ENCODE measurements around the gene NEU3.

The NEU3 gene

GRCh38 chr11:74988541-74989259 lies at the start of gene NEU3:
NEU3 (plus strand) TSS chr11:74988933; CDS start chr11:74989061, 128 bp downstream.
- Histone ChIP-seq H3K27me3 (ENCODE audit: control insufficient read depth in 2 of 2, insufficient read depth in 2 of 2, low read length in 2 of 2) (no peaks in the 10 kb centered on the region), H3K4me3 (ENCODE audit: low read length in 2 of 2) (peak within 1 kb of the TSS; percentile 86 to 88)

GRCh38 chr11:74941492-74941891 lies 47.2 kb upstream of the NEU3 start:
- Histone ChIP-seq H3K36me3 (ENCODE audit: control insufficient read depth in 2 of 2, insufficient read depth in 2 of 2, low read length in 2 of 2) (peaks cover 13 to 22% of the 10 kb centered on the region in 2 donors), H3K9me3 (ENCODE audit: control insufficient read depth in 2 of 2, low read length in 2 of 2) (no peaks in the 10 kb centered on the region), H3K27ac (ENCODE audit: low read depth in 2 of 2, low read length in 2 of 2) (no peak overlapping the region)

More at GRCh38 chr11:74988541-74989259, at the start of gene NEU3:
- H3K9ac ChIP-seq (ENCODE audit: low read depth in 1 of 2, low read length in 2 of 2) = peak within 1 kb of the TSS; percentile 75 to 77
- H3K4me1 ChIP-seq (ENCODE audit: control insufficient read depth in 2 of 2, insufficient read depth in 2 of 2, low read length in 2 of 2) = peaks cover 0 to 6% of the 10 kb centered on the region in 2 donors
- H3K36me3 ChIP-seq (ENCODE audit: control insufficient read depth in 2 of 2, insufficient read depth in 2 of 2, low read length in 2 of 2) = no peaks in the 10 kb centered on the region
- H3K27ac ChIP-seq (ENCODE audit: low read depth in 2 of 2, low read length in 2 of 2) = peak within 1 kb of the TSS; percentile 55 to 71
- H3K9me3 ChIP-seq (ENCODE audit: control insufficient read depth in 2 of 2, low read length in 2 of 2) = no peaks in the 10 kb centered on the region

GRCh38 chr11:74942073-74942759 lies 46.5 kb upstream of the NEU3 start:
- no peak overlapping the region for H3K4me3 ChIP-seq (ENCODE audit: low read length in 2 of 2)
- no peak overlapping the region for H3K9ac ChIP-seq (ENCODE audit: low read depth in 1 of 2, low read length in 2 of 2)
- H3K4me1 ChIP-seq (ENCODE audit: control insufficient read depth in 2 of 2, insufficient read depth in 2 of 2, low read length in 2 of 2) = no peaks in the 10 kb centered on the region
- no peaks in the 10 kb centered on the region for H3K27me3 ChIP-seq (ENCODE audit: control insufficient read depth in 2 of 2, insufficient read depth in 2 of 2, low read length in 2 of 2)
- H3K9me3 ChIP-seq (ENCODE audit: control insufficient read depth in 2 of 2, low read length in 2 of 2) = no peaks in the 10 kb centered on the region
- no peak overlapping the region for H3K27ac ChIP-seq (ENCODE audit: low read depth in 2 of 2, low read length in 2 of 2)
- peaks cover 11 to 16% of the 10 kb centered on the region in 2 donors for H3K36me3 ChIP-seq (ENCODE audit: control insufficient read depth in 2 of 2, insufficient read depth in 2 of 2, low read length in 2 of 2)

More at GRCh38 chr11:74941492-74941891, 47.2 kb upstream of the NEU3 start:
- Histone ChIP-seq H3K27me3 (ENCODE audit: control insufficient read depth in 2 of 2, insufficient read depth in 2 of 2, low read length in 2 of 2) (no peaks in the 10 kb centered on the region), H3K4me3 (ENCODE audit: low read length in 2 of 2) (no peak overlapping the region), H3K9ac (ENCODE audit: low read depth in 1 of 2, low read length in 2 of 2) (no peak overlapping the region), H3K4me1 (ENCODE audit: control insufficient read depth in 2 of 2, insufficient read depth in 2 of 2, low read length in 2 of 2) (no peaks in the 10 kb centered on the region)

GRCh38 chr11:74948546-74948897 lies 40.2 kb upstream of the NEU3 start:
- Histone ChIP-seq H3K4me1 (ENCODE audit: control insufficient read depth in 2 of 2, insufficient read depth in 2 of 2, low read length in 2 of 2) (peaks cover 12 to 21% of the 10 kb centered on the region in 2 donors), H3K36me3 (ENCODE audit: control insufficient read depth in 2 of 2, insufficient read depth in 2 of 2, low read length in 2 of 2) (peaks cover 0 to 6% of the 10 kb centered on the region in 2 donors)

GRCh38 chr11:74948898-74949752 lies 39.6 kb upstream of the NEU3 start, which contains the start of the genes SPCS2 and XRRA1:
SPCS2 (plus strand) TSS chr11:74949266; CDS start chr11:74949286, 20 bp downstream.
XRRA1 (minus strand) TSS chr11:74949091; CDS start chr11:74940878, 8,213 bp downstream.
- Histone ChIP-seq H3K4me1 (ENCODE audit: control insufficient read depth in 2 of 2, insufficient read depth in 2 of 2, low read length in 2 of 2) (peaks cover 12 to 21% of the 10 kb centered on the region in 2 donors), H3K4me3 (ENCODE audit: low read length in 2 of 2) (peak within 1 kb of the TSS; percentile 98 to 99)

More at GRCh38 chr11:74948546-74948897, 40.2 kb upstream of the NEU3 start:
- no peaks in the 10 kb centered on the region for H3K27me3 ChIP-seq (ENCODE audit: control insufficient read depth in 2 of 2, insufficient read depth in 2 of 2, low read length in 2 of 2)
- H3K4me3 ChIP-seq (ENCODE audit: low read length in 2 of 2) = peak overlapping the region; percentile 98 to 99
- no peaks in the 10 kb centered on the region for H3K9me3 ChIP-seq (ENCODE audit: control insufficient read depth in 2 of 2, low read length in 2 of 2)
- peak overlapping the region; percentile 58 to 82 for H3K27ac ChIP-seq (ENCODE audit: low read depth in 2 of 2, low read length in 2 of 2)
- H3K9ac ChIP-seq (ENCODE audit: low read depth in 1 of 2, low read length in 2 of 2) = peak overlapping the region; percentile 78 to 91

GRCh38 chr11:74949753-74950137 lies 39.0 kb upstream of the NEU3 start:
- peaks cover 0 to 3% of the 10 kb centered on the region in 2 donors for H3K36me3 ChIP-seq (ENCODE audit: control insufficient read depth in 2 of 2, insufficient read depth in 2 of 2, low read length in 2 of 2)
- peaks cover 12 to 21% of the 10 kb centered on the region in 2 donors for H3K4me1 ChIP-seq (ENCODE audit: control insufficient read depth in 2 of 2, insufficient read depth in 2 of 2, low read length in 2 of 2)
- H3K27me3 ChIP-seq (ENCODE audit: control insufficient read depth in 2 of 2, insufficient read depth in 2 of 2, low read length in 2 of 2) = no peaks in the 10 kb centered on the region
- peak overlapping the region; percentile 91 to 98 for H3K9ac ChIP-seq (ENCODE audit: low read depth in 1 of 2, low read length in 2 of 2)
- peak overlapping the region; percentile 98 to 99 for H3K4me3 ChIP-seq (ENCODE audit: low read length in 2 of 2)
- H3K27ac ChIP-seq (ENCODE audit: low read depth in 2 of 2, low read length in 2 of 2) = peak overlapping the region; percentile 58 to 82
- no peaks in the 10 kb centered on the region for H3K9me3 ChIP-seq (ENCODE audit: control insufficient read depth in 2 of 2, low read length in 2 of 2)

More at GRCh38 chr11:74948898-74949752, 39.6 kb upstream of the NEU3 start, which contains the start of the genes SPCS2 and XRRA1:
- Histone ChIP-seq H3K27ac (ENCODE audit: low read depth in 2 of 2, low read length in 2 of 2) (peak within 1 kb of the TSS; percentile 58 to 82), H3K27me3 (ENCODE audit: control insufficient read depth in 2 of 2, insufficient read depth in 2 of 2, low read length in 2 of 2) (no peaks in the 10 kb centered on the region), H3K36me3 (ENCODE audit: control insufficient read depth in 2 of 2, insufficient read depth in 2 of 2, low read length in 2 of 2) (peaks cover under 1 to 3% of the 10 kb centered on the region in 2 donors), H3K9ac (ENCODE audit: low read depth in 1 of 2, low read length in 2 of 2) (peak within 1 kb of the TSS; percentile 91 to 98), H3K9me3 (ENCODE audit: control insufficient read depth in 2 of 2, low read length in 2 of 2) (no peaks in the 10 kb centered on the region)

GRCh38 chr11:74950374-74950969 lies 38.3 kb upstream of the NEU3 start:
- H3K9me3 ChIP-seq (ENCODE audit: control insufficient read depth in 2 of 2, low read length in 2 of 2) = no peaks in the 10 kb centered on the region
- peak overlapping the region; percentile 15 to 98 for H3K9ac ChIP-seq (ENCODE audit: low read depth in 1 of 2, low read length in 2 of 2)
- no peaks in the 10 kb centered on the region for H3K27me3 ChIP-seq (ENCODE audit: control insufficient read depth in 2 of 2, insufficient read depth in 2 of 2, low read length in 2 of 2)
- peaks cover 0 to 3% of the 10 kb centered on the region in 2 donors for H3K36me3 ChIP-seq (ENCODE audit: control insufficient read depth in 2 of 2, insufficient read depth in 2 of 2, low read length in 2 of 2)
- peak overlapping the region; percentile 98 to 99 for H3K4me3 ChIP-seq (ENCODE audit: low read length in 2 of 2)
- peaks cover 12 to 21% of the 10 kb centered on the region in 2 donors for H3K4me1 ChIP-seq (ENCODE audit: control insufficient read depth in 2 of 2, insufficient read depth in 2 of 2, low read length in 2 of 2)
- H3K27ac ChIP-seq (ENCODE audit: low read depth in 2 of 2, low read length in 2 of 2) = peak overlapping the region in 1 of 2 donors; percentile 82

- Histone ChIP-seq H3K4me1 (ENCODE audit: control insufficient read depth in 2 of 2, insufficient read depth in 2 of 2, low read length in 2 of 2) (peaks cover 12 to 21% of the 10 kb centered on the region in 2 donors), H3K36me3 (ENCODE audit: control insufficient read depth in 2 of 2, insufficient read depth in 2 of 2, low read length in 2 of 2) (peaks cover 0 to 3% of the 10 kb centered on the region in 2 donors), H3K27ac (ENCODE audit: low read depth in 2 of 2, low read length in 2 of 2) (peak overlapping the region in 1 of 2 donors; percentile 82), H3K27me3 (ENCODE audit: control insufficient read depth in 2 of 2, insufficient read depth in 2 of 2, low read length in 2 of 2) (no peaks in the 10 kb centered on the region), H3K9ac (ENCODE audit: low read depth in 1 of 2, low read length in 2 of 2) (peak overlapping the region in 1 of 2 donors; percentile 15), H3K9me3 (ENCODE audit: control insufficient read depth in 2 of 2, low read length in 2 of 2) (no peaks in the 10 kb centered on the region), H3K4me3 (ENCODE audit: low read length in 2 of 2) (peak overlapping the region; percentile 49 to 98)
Observed at GRCh38 chr11:74951226-74951625, 37.5 kb upstream of the NEU3 start.

- Histone ChIP-seq H3K4me1 (ENCODE audit: control insufficient read depth in 2 of 2, insufficient read depth in 2 of 2, low read length in 2 of 2) (peaks cover 12 to 22% of the 10 kb centered on the region in 2 donors), H3K4me3 (ENCODE audit: low read length in 2 of 2) (peak overlapping the region in 1 of 2 donors; percentile 28), H3K9me3 (ENCODE audit: control insufficient read depth in 2 of 2, low read length in 2 of 2) (no peaks in the 10 kb centered on the region), H3K9ac (ENCODE audit: low read depth in 1 of 2, low read length in 2 of 2) (no peak overlapping the region), H3K27me3 (ENCODE audit: control insufficient read depth in 2 of 2, insufficient read depth in 2 of 2, low read length in 2 of 2) (no peaks in the 10 kb centered on the region), H3K27ac (ENCODE audit: low read depth in 2 of 2, low read length in 2 of 2) (peak overlapping the region; percentile 34 to 40), H3K36me3 (ENCODE audit: control insufficient read depth in 2 of 2, insufficient read depth in 2 of 2, low read length in 2 of 2) (peaks cover 6% of the 10 kb centered on the region in 2 donors)
Observed at GRCh38 chr11:74952752-74953151, 36.0 kb upstream of the NEU3 start.
